ENCODE data around the gene ST3GAL2. TPM values are rescaled to one million over a fixed set of nuclear protein-coding genes. Genes with fewer than 3 reads are reported as not detected.
A peak's percentile ranks its signal among the peaks of the same experiment; 100 is the strongest.

ST3GAL2 gene
- total RNA-seq, 1 experiment from 2014 or later: 49.4 TPM

DNA sequence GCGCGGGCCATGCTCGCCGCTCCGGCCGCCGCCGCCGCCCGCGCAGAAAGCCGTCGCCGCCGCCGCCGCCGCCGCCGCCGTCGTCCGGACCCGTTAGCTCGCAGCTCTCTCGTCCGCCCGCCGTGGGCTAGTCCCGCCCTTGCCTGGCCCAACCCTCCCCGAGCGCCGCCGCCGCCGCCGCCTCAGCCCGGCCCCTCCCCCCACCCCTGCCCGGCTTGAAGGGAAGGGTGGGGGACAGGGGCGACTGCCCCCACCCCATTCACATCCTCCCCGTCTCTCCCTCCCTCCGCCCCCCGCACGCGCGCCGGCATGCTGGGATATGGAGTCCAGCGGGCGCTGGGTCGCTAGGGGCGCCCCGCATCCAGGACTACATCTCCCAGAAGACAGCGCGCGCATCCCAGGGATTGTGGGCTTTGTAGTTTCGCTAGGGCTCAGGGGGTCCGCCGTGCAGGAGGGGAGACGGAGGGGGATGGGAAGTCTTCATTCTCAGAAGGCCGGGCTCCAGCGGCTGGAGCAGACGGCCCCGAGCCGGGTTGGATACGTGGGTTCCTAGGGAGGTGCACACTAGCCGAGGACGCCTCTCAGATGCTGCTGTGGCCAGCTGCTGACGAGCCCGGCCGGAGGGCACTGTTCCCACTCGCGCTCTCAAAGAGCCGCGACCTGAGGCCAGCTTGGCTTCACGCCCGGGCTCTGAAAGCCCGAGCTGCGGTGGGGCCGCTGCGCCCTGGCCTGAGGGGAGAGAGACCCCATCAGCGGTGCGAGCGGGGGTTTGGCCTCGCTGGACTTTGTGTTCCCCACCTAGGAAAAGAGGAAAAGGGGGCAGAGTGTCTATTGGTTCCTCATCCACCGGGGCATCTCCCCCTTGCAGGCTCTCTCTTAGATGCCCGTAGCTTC is at the start of gene ST3GAL2 (continued):
- TF ChIP-seq, protein P1, sequence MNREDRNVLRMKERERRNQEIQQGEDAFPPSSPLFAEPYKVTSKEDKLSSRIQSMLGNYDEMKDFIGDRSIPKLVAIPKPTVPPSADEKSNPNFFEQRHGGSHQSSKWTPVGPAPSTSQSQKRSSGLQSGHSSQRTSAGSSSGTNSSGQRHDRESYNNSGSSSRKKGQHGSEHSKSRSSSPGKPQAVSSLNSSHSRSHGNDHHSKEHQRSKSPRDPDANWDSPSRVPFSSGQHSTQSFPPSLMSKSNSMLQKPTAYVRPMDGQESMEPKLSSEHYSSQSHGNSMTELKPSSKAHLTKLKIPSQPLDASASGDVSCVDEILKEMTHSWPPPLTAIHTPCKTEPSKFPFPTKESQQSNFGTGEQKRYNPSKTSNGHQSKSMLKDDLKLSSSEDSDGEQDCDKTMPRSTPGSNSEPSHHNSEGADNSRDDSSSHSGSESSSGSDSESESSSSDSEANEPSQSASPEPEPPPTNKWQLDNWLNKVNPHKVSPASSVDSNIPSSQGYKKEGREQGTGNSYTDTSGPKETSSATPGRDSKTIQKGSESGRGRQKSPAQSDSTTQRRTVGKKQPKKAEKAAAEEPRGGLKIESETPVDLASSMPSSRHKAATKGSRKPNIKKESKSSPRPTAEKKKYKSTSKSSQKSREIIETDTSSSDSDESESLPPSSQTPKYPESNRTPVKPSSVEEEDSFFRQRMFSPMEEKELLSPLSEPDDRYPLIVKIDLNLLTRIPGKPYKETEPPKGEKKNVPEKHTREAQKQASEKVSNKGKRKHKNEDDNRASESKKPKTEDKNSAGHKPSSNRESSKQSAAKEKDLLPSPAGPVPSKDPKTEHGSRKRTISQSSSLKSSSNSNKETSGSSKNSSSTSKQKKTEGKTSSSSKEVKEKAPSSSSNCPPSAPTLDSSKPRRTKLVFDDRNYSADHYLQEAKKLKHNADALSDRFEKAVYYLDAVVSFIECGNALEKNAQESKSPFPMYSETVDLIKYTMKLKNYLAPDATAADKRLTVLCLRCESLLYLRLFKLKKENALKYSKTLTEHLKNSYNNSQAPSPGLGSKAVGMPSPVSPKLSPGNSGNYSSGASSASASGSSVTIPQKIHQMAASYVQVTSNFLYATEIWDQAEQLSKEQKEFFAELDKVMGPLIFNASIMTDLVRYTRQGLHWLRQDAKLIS (CRISPR knock-in tag; IDR thresholded peaks at IDR 0.05; ENCODE audit: borderline replicate concordance): no peak
- TF ChIP-seq SMAD3 (CRISPR knock-in tag; IDR thresholded peaks at IDR 0.05; ENCODE audit: borderline replicate concordance) (peak; percentile 25; the same call in 1 of the 2 replicates), ZNF232 (CRISPR knock-in tag; IDR thresholded peaks at IDR 0.05) (peak; percentile 75; the same call in 1 of the 2 replicates), GABPB1 (CRISPR knock-in tag; IDR thresholded peaks at IDR 0.05) (peak; percentile 57)
- TF ChIP-seq, protein P2, sequence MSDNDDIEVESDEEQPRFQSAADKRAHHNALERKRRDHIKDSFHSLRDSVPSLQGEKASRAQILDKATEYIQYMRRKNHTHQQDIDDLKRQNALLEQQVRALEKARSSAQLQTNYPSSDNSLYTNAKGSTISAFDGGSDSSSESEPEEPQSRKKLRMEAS (CRISPR knock-in tag; IDR thresholded peaks at IDR 0.05): peak; percentile 63

DNA sequence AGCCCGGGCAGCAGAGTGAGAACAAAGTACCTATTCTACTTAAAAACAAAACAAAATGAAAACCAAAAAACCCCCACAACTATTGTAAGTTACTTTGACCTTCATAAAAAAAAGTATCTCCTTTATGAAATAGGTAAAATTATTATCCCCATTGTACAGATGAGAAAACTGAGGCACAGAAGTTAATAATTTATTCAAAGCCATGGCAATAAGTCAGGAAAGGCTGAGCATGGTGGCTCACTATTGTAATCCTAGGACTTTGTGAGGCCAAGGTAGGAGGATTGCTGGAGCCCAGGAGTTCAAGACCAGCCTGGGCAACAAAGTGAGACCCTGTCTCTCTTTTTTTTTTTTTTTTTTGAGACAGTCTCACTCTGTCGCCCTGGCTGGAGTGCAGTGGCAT is 46.0 kb upstream of the ST3GAL2 start:
- no peak for TF ChIP-seq JUN (CRISPR knock-in tag; IDR thresholded peaks at IDR 0.05)
- TF ChIP-seq, protein P3, sequence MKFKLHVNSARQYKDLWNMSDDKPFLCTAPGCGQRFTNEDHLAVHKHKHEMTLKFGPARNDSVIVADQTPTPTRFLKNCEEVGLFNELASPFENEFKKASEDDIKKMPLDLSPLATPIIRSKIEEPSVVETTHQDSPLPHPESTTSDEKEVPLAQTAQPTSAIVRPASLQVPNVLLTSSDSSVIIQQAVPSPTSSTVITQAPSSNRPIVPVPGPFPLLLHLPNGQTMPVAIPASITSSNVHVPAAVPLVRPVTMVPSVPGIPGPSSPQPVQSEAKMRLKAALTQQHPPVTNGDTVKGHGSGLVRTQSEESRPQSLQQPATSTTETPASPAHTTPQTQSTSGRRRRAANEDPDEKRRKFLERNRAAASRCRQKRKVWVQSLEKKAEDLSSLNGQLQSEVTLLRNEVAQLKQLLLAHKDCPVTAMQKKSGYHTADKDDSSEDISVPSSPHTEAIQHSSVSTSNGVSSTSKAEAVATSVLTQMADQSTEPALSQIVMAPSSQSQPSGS (CRISPR knock-in tag; IDR thresholded peaks at IDR 0.05; ENCODE audit: borderline replicate concordance, low read depth): no peak
- no peak for TF ChIP-seq EMX1 (CRISPR knock-in tag; IDR thresholded peaks at IDR 0.05)
- TF ChIP-seq ATF1 (CRISPR knock-in tag; IDR thresholded peaks at IDR 0.05): no peak
- TF ChIP-seq, protein P4, sequence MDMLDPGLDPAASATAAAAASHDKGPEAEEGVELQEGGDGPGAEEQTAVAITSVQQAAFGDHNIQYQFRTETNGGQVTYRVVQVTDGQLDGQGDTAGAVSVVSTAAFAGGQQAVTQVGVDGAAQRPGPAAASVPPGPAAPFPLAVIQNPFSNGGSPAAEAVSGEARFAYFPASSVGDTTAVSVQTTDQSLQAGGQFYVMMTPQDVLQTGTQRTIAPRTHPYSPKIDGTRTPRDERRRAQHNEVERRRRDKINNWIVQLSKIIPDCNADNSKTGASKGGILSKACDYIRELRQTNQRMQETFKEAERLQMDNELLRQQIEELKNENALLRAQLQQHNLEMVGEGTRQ (CRISPR knock-in tag; IDR thresholded peaks at IDR 0.05): no peak
- no peak for TF ChIP-seq ELF4 (CRISPR knock-in tag; IDR thresholded peaks at IDR 0.05; ENCODE audit: low read depth)
- TF ChIP-seq, protein P5, sequence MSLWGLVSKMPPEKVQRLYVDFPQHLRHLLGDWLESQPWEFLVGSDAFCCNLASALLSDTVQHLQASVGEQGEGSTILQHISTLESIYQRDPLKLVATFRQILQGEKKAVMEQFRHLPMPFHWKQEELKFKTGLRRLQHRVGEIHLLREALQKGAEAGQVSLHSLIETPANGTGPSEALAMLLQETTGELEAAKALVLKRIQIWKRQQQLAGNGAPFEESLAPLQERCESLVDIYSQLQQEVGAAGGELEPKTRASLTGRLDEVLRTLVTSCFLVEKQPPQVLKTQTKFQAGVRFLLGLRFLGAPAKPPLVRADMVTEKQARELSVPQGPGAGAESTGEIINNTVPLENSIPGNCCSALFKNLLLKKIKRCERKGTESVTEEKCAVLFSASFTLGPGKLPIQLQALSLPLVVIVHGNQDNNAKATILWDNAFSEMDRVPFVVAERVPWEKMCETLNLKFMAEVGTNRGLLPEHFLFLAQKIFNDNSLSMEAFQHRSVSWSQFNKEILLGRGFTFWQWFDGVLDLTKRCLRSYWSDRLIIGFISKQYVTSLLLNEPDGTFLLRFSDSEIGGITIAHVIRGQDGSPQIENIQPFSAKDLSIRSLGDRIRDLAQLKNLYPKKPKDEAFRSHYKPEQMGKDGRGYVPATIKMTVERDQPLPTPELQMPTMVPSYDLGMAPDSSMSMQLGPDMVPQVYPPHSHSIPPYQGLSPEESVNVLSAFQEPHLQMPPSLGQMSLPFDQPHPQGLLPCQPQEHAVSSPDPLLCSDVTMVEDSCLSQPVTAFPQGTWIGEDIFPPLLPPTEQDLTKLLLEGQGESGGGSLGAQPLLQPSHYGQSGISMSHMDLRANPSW (CRISPR knock-in tag; conservative IDR thresholded peaks at IDR 0.05; ENCODE audit: low read depth): no peak
- TF ChIP-seq TP53 (CRISPR knock-in tag; IDR thresholded peaks at IDR 0.05): no peak
- no peak for TF ChIP-seq CBFB (CRISPR knock-in tag; IDR thresholded peaks at IDR 0.05; ENCODE audit: low read depth)
- POLR2A ChIA-PET: no interaction called here
- Mint-ChIP-seq H3K36me3 (peaks cover 15% of the 10 kb centered on the region), H3K9me3 (no peaks in the 10 kb centered on the region), H3K4me3 (no peak overlapping the region), H3K27ac (no peak overlapping the region), H3K4me1 (no peaks in the 10 kb centered on the region), H3K27me3 (ENCODE audit: low read depth) (no peaks in the 10 kb centered on the region)
- CTCF ChIA-PET: no interaction called here
- DNase-seq (ENCODE audit: low spot score): no peak
- ATAC-seq: no peak

Data from WTC11 (cell line).